ENCODE measurements around the gene HSPA5.
A peak's percentile ranks its signal among the peaks of the same experiment; 100 is the strongest.
"Not testable (repeated sequence)": the region's sequence is repeated elsewhere in the genome, so short reads cannot be mapped to it uniquely, and the experiment has no call there.

The HSPA5 gene

DNA sequence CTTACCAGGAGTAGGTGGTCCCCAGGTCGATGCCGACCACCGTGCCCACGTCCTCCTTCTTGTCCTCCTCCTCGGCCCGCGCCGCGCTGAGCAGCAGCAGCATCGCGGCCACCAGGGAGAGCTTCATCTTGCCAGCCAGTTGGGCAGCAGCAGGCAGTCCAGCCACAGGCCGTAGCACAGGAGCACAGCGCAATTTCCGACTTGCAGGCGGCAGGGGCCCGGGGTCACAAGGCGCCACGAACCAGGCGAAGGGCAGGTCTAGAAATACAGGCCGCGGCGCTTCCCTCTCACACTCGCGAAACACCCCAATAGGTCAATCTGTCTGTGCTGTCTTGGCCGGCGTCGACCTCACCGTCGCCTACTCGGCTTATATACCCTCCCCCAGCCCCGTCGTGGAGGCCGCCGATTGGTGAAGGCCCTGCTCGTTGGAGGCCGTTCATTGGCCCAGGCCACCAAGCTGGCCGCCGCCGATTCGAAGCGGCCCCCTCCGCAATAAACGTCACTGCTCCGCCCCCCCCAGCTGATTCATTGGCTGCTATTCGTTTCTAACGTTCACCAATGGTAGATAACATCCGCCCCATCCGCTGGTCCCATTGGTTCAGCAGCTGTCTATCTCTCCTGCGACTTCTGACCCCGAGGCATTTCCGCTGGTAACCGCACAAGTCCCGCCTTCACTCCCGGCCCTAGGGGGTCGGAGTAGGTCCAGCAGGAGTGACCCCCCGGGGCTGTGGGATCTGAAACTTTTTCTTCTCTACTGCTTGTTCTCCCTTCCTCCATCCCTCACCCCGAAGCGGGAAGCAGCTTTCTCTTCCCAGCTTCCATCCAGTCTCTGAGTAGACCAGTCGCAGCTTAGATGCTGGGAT lies at the start of gene HSPA5:
Gene HSPA5, minus strand, starts transcription at position 344 of the 863 bp plus-strand sequence. Its CDS starts 217 bp downstream, at position 127.
- peak; percentile 99 for DNase-seq (ENCODE audit: low read depth)

DNA sequence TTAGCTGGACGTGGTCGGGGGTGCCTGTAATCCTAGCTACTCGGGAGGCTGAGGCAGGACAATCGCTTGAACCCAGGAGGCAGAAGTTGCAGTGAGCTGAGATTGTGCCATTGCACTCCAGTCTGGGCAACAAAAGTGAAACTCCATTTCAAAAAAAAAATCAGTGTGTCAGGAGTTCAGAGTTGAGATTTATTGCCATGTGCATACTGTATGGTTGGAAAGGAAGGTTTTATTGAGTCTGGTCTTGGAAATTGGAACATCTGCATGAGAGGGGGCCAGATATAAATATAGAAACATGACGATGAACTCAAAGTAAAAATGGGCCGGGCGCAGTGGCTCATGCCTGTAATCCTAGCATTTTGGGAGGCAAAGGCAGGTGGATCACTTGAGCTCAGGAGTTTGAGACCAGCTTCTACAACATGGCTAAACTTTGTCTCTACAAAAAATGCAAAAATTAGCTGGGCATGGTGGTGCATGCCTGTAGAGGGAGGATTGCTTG lies 45.8 kb upstream of the HSPA5 start:
- DNase-seq (ENCODE audit: low read depth): not testable (repeated sequence)

DNA sequence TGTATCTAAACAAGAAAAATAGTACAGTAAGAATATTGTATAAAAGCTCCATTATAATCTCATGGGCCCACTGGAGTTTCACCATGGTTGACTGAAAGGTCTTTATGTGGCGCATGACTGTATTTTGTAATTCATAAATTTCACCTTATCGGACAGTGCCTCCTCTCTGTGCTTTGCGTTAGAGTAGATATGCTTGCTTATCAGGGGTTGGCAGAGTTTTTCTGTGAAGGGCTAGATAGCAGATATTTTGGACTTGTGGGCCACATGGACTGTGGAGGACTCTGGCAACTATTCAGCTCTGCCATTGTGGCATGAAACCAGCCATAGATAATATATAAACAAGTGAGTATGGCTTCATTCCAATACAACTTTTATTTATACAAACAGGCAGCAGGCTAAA lies 43.7 kb upstream of the HSPA5 start:
- no peak for DNase-seq (ENCODE audit: low read depth)

DNA sequence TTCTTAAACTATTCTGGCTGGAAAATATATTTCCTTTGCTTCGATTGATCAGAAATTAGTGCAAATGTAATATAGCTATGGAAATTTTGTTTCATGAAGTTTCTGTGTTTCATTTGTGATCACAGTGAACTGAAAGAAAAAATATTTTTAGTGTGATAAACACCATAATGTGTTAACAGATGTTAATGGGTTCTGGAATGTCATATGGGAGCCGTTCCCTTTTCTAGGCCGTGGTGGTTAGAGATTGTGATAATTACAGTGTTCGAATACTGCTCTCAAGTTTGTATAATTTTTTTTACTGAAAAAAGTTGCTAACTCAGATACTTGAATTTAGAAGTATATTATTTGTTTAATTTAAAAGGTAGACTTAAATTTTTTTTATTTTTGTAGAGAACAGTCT lies 39.8 kb upstream of the HSPA5 start:
- no peak for DNase-seq (ENCODE audit: low read depth)

DNA sequence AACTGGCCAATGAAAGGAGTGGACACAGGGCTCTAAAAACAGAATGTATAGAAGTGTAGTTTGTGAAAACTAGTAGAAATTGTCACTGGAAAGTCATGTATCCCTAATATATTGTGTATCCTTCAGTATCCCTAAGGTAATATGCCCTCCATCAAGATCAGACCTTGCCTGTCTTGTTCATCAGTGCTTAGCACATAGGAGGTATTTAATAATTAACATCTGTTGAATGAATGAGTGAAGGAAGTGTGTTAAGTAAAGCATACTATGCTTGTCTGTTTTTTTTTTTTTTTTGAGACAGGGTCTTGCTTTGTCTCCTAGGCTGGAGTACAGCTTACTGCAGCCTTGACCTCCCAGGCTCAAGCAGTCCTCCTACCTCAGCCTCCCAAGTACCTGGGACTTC lies 36.3 kb upstream of the HSPA5 start:
- DNase-seq (ENCODE audit: low read depth): no peak

DNA sequence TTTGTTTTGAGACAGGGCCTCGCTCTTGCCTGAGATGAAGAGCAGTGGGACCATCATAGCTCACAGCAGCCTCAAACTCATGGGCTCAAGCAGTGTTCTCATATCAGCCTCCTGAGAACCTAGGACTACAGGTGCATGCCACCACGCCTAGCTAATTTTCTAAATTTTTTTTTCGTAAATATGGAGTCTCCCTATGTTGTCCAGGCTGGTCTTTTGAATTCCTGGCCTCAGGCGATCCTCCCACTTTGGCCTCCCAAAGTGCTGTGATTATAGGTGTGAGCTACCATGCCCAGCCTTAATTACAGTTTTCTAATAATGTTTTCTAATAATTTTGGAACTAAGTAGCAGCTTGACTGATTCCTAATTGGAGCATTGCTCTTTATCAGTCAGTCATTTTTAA lies 35.6 kb upstream of the HSPA5 start:
- no peak for DNase-seq (ENCODE audit: low read depth)

DNA sequence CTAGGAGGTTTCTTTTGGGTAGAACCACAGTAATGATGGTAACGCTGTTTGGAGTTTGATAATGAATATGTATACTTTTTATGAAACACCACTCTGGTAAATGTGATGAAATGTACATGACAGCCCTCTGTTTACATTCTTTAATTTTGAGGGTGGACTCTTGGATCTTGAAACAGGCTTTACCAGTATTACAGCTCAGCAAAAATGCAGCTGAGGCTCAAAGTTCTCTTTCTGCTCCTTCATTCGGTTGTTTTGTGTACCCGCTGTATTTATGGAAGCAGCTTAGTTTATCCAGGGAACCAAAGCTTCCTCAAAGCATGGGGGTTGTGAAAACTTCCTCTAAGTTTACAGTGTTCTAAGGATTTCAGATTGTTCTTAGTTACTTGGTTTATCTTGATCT lies 31.6 kb upstream of the HSPA5 start:
- no peak for DNase-seq (ENCODE audit: low read depth)

DNA sequence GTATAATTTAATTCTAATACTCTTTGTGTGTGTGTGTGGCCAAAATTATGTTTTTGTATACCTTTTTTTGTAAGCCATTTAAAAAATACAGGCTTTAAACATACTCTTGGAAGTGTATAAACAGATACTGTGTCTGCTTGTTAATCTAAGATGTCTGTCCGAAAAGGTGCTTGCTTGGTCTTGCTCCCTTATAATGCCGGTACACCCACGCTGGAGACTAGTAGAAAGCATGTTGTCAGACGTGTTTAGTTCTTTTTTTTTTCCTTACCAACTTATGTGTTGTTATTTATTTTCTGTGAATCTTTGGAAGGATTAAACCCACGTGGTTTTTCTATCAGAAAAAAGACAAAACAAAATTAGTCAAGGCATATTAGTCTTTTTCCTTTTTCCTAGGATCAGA lies 29.9 kb upstream of the HSPA5 start:
- DNase-seq (ENCODE audit: low read depth): no peak

DNA sequence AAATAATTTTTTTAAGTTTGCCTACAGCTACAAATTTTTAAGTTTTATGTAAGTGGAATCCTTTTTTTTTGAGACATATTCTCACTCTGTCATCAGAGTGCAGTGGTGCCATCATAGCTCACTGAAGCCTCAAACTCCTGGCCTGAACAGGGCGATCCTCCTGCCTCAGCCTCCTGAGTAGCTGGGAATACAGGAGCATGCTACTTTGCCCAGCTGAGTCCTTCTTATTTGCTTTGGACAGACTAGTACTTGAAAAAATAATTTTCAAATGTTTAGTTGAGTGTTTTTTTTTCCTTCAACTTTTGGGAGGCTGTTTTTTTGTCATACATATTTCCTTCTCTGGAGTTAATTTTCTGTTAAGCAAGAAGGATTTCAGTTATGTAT lies 27.9 kb upstream of the HSPA5 start:
- DNase-seq (ENCODE audit: low read depth): no peak

DNA sequence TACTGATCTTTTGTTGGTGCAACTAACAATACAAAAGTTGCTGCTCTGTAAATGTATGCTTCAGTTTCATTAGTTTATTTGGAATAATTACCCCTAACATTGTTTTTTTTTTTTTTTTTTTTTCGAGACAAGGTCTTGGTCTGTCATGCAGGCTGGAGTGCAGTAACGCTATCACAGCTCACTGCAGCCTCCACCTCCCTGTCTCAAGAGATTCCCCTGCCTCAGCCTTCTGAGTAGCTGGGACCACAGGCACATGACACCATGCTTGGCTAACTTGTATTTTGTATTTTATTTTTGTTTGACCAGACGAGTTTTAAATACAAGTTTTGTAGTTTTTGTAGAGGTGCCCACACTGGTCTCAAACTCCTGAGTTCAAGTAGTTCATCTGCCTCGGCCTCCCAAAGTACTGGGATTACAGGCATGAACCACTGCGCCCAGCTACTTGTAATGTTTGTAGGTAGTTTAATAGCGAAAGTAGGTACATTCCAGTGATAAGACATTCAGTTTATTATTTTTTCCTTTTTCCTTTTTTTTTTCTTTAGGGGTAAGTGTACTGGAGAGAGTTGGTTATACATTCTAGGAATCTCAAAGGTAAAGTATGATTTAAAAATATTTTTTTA lies 27.4 kb upstream of the HSPA5 start:
- DNase-seq (ENCODE audit: low read depth): no peak

DNA sequence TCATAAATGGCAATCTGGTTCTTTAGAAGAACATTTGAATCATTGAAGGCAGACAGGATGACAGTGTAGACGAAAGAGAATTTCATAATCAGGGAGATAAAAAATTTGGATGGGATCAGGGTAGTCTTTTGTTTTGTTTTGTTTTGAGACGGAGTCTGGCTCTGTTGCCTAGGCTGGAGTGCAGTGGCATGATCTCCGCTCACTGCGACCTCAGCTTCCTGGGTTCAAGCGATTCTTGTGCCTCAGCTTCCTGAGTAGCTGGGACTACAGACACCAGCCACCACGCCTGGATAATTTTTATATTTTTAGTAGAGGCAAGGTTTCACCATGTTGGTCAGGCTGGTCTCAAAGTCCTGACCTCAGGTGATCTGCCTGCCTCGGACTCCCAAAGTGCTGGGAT lies 22.9 kb upstream of the HSPA5 start:
- not testable (repeated sequence) for DNase-seq (ENCODE audit: low read depth)

DNA sequence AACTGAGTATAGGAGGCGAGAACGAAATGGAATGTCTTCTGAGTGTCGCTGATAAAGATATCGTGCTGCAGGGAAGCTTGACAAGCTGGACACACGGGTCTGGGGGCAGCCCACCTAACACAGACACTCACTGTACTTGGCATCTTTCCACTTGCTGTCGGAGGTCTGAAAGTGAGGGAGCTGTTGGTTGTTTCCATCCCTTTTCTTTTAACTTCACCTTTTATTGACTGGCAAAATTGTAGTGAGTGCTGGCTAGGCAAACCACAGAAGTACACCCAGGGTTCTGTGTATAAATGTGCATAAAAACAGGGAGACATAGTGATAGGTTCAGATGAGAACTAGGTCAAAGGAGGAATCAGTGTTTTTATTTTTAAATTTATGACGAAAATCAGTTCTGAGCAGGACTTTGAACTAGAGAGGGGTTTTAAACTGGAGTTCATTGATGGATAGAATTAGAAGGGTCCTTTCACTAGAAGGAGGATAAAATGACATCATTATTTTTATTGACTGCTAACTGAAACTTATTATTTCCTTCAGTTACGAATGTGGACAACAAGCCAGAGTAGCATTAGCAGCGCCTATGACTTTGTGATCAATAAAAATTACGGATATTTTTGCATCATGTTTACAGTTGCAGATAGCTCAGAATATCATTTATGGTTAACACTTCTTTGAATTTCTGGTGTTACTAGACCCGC lies 21.3 kb upstream of the HSPA5 start:
- DNase-seq (ENCODE audit: low read depth): no peak

DNA sequence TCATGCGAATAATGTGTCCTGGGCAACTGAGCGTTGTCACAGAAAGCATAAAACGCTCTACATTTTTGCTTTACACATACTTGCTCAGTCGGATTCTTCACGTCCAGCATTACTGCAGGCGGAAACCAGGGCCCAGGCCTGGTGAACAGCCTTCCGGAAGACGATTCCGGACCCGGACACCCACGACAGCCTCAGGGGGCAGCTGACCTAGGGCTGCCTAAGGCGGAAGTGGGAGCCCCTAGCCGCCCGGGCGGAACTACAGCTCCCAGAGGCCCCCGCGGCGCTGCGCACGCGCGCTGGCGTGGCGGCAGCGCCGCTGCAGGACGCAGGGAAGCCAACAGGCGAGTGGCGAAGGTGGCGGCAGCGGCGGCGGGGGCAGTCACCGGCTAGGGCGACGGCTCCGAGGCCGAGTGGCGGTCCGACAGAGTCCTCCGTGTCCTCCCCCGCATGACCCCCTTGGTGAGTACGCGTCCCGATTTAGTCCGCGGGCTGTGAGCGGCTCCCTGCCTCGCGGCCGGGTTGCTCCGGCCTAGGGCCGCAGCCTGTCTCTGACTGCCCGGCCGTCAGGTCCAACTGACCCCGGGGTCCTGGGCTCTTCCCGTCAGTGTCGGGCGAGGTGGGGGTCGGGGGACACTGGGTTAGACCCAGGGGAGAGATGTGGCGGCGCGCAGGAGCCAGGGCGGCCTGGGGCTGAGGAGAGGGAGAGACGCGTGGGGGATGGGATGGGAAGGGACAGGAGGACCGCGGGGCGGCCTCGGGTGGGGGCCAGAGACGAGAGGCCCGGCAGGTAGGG lies 20.6 kb upstream of the HSPA5 start, which contains the start of gene GAPVD1:
Gene GAPVD1, plus strand, starts transcription at position 326 of the 793 bp plus-strand sequence. CDS start 37,096 bp downstream, outside the sequence.
- peak; percentile 84 for DNase-seq (ENCODE audit: low read depth)

DNA sequence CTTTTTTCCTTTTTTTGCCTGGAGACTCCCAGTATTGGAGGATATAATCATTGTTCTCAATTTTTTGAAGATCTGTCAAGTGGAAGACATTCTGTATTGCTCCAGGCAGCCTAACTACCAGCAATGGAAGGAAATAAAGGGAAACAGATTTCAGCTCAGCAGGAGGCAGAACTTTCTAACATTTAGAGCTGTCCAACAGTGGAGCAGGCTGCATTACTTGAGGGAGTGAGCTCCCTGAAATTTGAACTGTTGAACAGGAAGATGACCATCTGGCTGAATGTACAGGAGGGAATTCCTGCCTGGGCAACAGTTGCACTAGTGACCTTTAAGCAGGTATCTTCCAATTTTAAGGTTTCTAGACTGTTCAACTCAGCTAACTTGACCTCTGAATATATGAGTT lies 19.4 kb upstream of the HSPA5 start:
- DNase-seq (ENCODE audit: low read depth): no peak

DNA sequence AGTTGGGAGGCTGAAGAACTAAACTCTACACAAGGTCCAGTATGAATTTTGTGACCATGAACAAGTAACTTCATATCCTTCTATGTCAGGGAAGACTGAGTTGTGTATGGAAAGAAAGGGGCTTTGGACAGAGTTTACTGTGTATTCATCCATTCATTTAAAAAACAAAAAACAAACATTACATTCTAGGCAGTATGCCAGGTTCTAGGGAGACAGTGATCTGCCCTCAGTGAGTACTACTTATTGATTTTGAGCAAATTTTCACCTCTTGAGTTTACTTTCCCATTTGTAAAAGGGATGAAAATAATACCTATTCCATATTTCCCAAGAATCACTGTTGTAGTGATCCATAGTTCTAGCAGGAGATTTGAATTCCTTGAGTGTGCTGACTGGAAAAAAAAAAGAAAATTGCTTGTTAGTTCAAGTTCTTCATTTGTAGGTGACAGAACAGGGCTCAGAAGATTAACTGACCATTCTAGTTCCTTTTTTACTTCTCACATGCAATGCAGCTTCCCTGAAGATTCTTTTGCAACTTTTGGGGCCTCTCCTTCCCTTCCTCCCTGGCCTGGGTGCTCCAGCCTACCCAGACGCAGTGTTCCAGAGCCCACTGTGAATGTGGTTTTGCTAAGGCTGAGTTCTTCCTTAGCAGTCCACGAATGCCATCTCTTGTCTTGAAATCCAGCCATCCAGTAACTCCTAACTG lies 17.8 kb upstream of the HSPA5 start:
- no peak for DNase-seq (ENCODE audit: low read depth)

DNA sequence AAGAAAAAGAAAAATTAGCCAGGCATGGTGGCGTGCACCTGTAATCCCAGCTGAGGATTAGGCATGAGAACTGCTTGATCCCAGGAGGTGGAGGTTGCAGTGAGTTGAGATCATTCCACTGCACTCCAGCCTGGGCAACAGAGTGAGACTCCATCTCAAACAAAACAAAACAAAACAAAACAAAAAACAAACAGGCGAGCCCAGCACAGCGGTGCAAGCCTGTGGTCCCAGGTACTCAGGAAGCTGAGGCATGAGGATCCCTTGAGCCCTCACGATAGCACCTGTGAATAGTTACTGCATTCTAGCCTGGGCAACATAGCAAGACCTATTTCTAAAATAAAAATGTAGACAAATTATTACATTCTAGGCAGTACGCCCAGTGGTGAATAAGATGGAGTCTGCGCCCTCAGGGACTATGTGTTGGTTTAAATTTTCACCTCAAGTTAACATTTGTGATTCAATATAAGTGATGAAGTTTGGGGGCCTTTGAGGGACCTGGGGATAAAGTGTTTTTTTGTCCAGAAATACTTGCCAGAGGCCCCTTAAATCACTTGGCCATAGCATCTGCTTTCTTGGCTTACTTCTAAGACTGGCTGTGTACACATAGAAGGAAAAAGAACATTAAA lies 17.1 kb upstream of the HSPA5 start:
- DNase-seq (ENCODE audit: low read depth): no peak

DNA sequence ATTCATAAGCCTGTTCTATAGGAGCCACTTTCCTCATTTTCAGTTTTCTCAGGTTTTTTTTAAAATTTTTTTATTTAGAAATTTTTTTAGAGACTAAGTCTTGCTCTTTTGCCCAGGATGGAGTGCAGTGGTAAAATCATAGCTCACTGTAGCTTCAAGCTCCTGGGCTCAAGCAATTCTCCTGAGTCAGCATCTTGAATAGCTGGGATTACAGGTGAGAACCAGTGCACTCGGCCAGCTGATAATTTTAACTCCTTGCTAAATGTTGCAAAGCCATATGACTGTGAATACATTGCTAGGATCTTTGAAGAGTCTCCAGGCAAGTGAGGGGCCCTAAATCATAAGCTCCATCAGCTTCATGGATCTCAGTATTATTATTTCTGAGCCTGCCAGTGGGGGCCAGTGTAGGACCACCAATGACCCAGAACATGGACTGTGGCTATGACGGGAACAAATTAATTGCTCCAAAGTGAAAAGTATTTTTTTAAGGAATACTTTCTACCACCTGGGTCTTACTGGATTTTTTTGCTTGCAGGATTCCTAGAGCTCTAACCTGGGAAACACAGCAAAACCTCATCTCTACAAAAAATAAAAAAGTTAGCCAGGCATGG lies 14.7 kb upstream of the HSPA5 start:
- no peak for DNase-seq (ENCODE audit: low read depth)

DNA sequence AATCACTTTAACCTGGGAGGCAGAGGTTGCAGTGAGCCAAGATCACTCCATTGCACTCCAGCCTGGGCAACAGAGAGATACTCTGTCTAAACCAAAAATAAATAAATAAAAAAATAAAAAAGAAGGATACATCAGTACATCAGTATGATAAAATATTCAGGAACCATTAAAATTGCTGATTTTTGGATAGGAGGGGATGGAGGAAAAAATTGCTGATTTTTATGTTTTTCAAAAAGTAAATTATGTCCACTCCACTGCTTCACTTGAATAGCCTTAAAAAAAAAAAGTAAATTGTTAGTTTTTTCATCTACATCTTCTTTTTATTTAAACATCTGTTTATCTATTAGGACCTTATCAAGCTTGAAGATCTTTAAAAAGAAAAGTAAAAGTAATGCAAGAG lies 13.1 kb upstream of the HSPA5 start:
- DNase-seq (ENCODE audit: low read depth): no peak

DNA sequence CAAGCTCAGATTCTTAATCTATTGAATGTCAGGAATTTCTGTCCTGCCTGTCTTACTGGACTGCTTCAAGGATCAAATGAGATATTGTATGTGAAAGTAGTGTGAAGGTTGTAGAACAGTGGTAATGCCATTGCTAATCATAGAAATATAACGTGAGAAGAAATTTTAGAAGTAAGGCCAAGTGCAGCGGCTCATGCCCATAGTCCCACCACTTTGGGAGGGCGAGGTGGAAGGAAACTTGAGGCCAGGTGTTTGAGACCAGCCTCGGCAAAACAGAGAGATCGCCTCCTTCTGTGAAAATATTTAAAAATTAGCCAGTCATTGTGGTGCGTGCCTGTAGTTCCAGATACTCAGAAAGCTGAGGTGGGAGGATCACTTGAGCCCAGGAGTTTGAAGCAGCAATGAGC lies 5.1 kb upstream of the HSPA5 start:
- no peak for DNase-seq (ENCODE audit: low read depth)

DNA sequence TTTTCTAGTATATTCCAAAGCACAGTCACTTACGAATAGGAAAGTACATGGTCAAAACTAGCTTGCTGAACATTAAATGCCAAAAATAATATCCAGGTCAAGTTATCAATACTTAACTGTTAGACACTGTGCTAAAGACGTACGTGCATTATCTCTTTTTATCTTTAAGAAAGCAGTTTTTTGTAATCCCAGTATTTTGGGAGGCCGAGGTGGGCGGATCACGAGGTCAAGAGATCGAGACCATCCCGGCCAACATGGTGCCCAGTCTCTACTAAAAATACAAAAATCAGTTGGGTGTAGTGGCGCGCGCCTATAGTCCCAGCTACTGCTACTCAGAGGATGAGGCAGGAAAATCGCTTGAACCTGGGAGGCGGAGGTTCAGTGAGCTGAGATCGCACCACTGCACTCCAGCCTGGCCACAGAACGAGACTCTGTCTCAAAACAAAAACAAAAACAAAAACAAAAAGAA lies 2.7 kb upstream of the HSPA5 start:
- no peak for DNase-seq (ENCODE audit: low read depth)

Measured in stimulated activated CD8-positive, alpha-beta memory T cell treated with anti-CD3 and anti-CD28 coated beads, Interleukin-4, amount 100 ng/mL, for 24 hours (primary cell).